Natural killer cell (primary cell): ENCODE results near the gene PHKG2. TPM values are rescaled to one million over a fixed set of nuclear protein-coding genes. Genes with fewer than 3 reads are reported as not detected.
A peak's percentile ranks its signal among the peaks of the same experiment; 100 is the strongest.

Source experiments
- ATAC-seq, 3 donors: fragments of 150-1000 bp in 2 of 3; fragments of 200-7000 bp in 1 of 3; cut with Tn5 transposase; 1 replicate in 1 of 3; 2 replicates in 2 of 3; pipeline ENCODE4 v1.10.0; 2021; ENCODE audit warnings: mild to moderate bottlenecking in 2 of 3, moderate library complexity in 2 of 3
- DNase-seq, 2 donors: peaks; one replicate each; pipeline versions ENCODE4 v3.0.0 to v3.0.0-alpha.2; 2013 to 2021; ENCODE audit warnings: mixed read lengths in 1 of 2
- H3K27ac ChIP-seq: one replicate; pipeline ENCODE4 v1.5.1; 2013; ENCODE audit warnings: mild to moderate bottlenecking, low read length
- H3K27me3 ChIP-seq: one replicate; pipeline ENCODE4 v1.6.1; 2013; ENCODE audit warnings: low read length; ENCODE audit not compliant: control insufficient read depth, insufficient read depth
- H3K36me3 ChIP-seq: one replicate; pipeline ENCODE4 v1.6.1; 2013; ENCODE audit warnings: low read length; ENCODE audit not compliant: control insufficient read depth, insufficient read depth
- H3K4me1 ChIP-seq: one replicate; pipeline ENCODE4 v1.6.1; 2013; ENCODE audit warnings: low read length; ENCODE audit not compliant: control insufficient read depth, insufficient read depth
- H3K4me3 ChIP-seq: one replicate; pipeline ENCODE4 v1.5.1; 2013; ENCODE audit warnings: low read length
- H3K9me3 ChIP-seq: one replicate; pipeline ENCODE4 v1.6.1; 2013; ENCODE audit warnings: low read length; ENCODE audit not compliant: control insufficient read depth, insufficient read depth
- H3K27ac Mint-ChIP-seq, 2 donors: one replicate each; pipeline ENCODE4 v1.8.0; 2022; ENCODE audit warnings: mild to moderate bottlenecking in 2 of 2, mixed read lengths in 2 of 2, moderate library complexity in 1 of 2
- H3K27me3 Mint-ChIP-seq, 2 donors: one replicate each; pipeline ENCODE4 v1.8.0; 2022; ENCODE audit warnings: low read depth in 2 of 2, mixed read lengths in 2 of 2
- H3K36me3 Mint-ChIP-seq: one replicate; pipeline ENCODE4 v1.8.0; 2022; ENCODE audit warnings: mixed read lengths
- H3K4me1 Mint-ChIP-seq, 2 donors: one replicate each; pipeline ENCODE4 v1.8.0; 2022; ENCODE audit warnings: mixed read lengths in 2 of 2
- H3K4me3 Mint-ChIP-seq: one replicate; pipeline ENCODE4 v1.8.0; 2022; ENCODE audit warnings: mild to moderate bottlenecking, moderate library complexity, mixed read lengths
- H3K9me3 Mint-ChIP-seq, 2 donors: one replicate each; pipeline ENCODE4 v1.8.0; 2022; ENCODE audit warnings: mixed read lengths in 2 of 2
- CTCF ChIP-seq: fragments of 200-600 bp; IDR thresholded peaks from one replicate; pipeline ENCODE4 v1.8.0; 2022; ENCODE audit warnings: antibody characterized with exemption
- WGBS: methylation state at CpG from one replicate; pipeline ENCODE4 v1.1.7; 2013; ENCODE audit warnings: missing lambda C conversion rate; ENCODE audit not compliant: insufficient coverage; 5-methylcytosine and 5-hydroxymethylcytosine counted together
- intact Hi-C: fragments of 100-400 bp; cut with micrococcal nuclease; formaldehyde crosslinking; loops from one replicate; pipeline ENCODE4 v1.14.2; 2022
- total RNA-seq, 4 donors: library from RNA; stranded (reverse); fragments of 120-200 nt in 1 of 4; gene quantifications; one replicate each; pipeline versions ENCODE4 v1.2.3 to v1.2.4, GENCODE V29; 2013 to 2022

Gene PHKG2
- total RNA-seq, 3 donors from 2014 or later (not counting 1 experiment from before 2014, with no cell fraction given) = 50.5 to 86.1 (median 64.8) TPM

GRCh38 chr16:30715750-30716445, 32.3 kb upstream of the PHKG2 start:
- Histone ChIP-seq H3K9me3 (no peaks in the 10 kb centered on the region), H3K27ac (peak overlapping the region; percentile 70), H3K27me3 (no peaks in the 10 kb centered on the region), H3K36me3 (peaks cover 74% of the 10 kb centered on the region), H3K4me1 (peaks cover 14% of the 10 kb centered on the region), H3K4me3 (no peak overlapping the region)
- peaks cover 27 to 41% of the 10 kb centered on the region in 2 donors for H3K4me1 Mint-ChIP-seq
- no peaks in the 10 kb centered on the region for H3K27me3 Mint-ChIP-seq
- ATAC-seq (peak; percentile 94 to 99 (median 98)), DNase-seq (peak; percentile 44 to 74)
- H3K36me3 Mint-ChIP-seq = peaks cover 39% of the 10 kb centered on the region
- intact Hi-C loops = loop anchor here (10.0 kb wide), 1 partner anchor 49 kb away; the partner anchor contains the start of genes CFAP119 and RNF40
- peaks cover 0 to 2% of the 10 kb centered on the region in 2 donors for H3K9me3 Mint-ChIP-seq
- no peak for TF ChIP-seq CTCF
- H3K4me3 Mint-ChIP-seq = peak overlapping the region; percentile 79
- WGBS = 82% methylated on average over 16 of the region's 17 CpGs
- peak overlapping the region; percentile 97 to 98 for H3K27ac Mint-ChIP-seq

DNA sequence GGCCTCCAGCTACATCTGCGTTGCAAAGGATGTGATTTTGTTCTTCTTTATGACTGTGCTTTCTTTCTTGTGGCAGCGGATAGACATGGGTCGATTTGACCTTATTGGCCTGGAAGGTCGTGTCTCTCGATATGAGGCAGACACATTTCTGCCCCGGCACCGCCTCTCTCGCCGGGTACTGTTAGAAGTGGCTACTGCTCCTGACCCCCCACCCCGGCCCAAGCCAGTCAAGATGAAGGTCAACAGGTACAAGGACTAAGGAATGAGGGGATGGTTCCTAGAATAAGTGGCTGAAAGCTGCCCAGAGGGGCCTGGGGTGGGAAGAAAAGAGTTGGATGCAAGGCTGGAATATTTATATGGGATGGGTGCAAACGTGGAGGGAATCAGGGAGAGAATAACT, 28.1 kb upstream of the PHKG2 start:
- Mint-ChIP-seq H3K27me3 (no peaks in the 10 kb centered on the region), H3K27ac (peak overlapping the region; percentile 36 to 65), H3K36me3 (peaks cover 25% of the 10 kb centered on the region), H3K4me3 (no peak overlapping the region), H3K9me3 (peaks cover 0 to 2% of the 10 kb centered on the region in 2 donors), H3K4me1 (peaks cover 21 to 44% of the 10 kb centered on the region in 2 donors)
- DNase-seq (no peak), ATAC-seq (no peak)
- intact Hi-C loops = no loop called here
- H3K4me3 ChIP-seq = no peak overlapping the region
- no peak overlapping the region for H3K27ac ChIP-seq
- no peak for TF ChIP-seq CTCF
- WGBS = 97% methylated on average over 11 of the region's 11 CpGs
- H3K9me3 ChIP-seq = no peaks in the 10 kb centered on the region
- H3K4me1 ChIP-seq = peaks cover 10% of the 10 kb centered on the region
- H3K27me3 ChIP-seq = no peaks in the 10 kb centered on the region
- peaks cover 81% of the 10 kb centered on the region for H3K36me3 ChIP-seq

GRCh38 chr16:30720694-30721093, 27.5 kb upstream of the PHKG2 start:
- peaks cover 86% of the 10 kb centered on the region for H3K36me3 ChIP-seq
- H3K4me1 ChIP-seq = peaks cover 10% of the 10 kb centered on the region
- Mint-ChIP-seq H3K36me3 (peaks cover 18% of the 10 kb centered on the region), H3K4me3 (no peak overlapping the region), H3K27ac (peak overlapping the region in 1 of 2 donors; percentile 65), H3K27me3 (no peaks in the 10 kb centered on the region), H3K4me1 (peaks cover 16 to 42% of the 10 kb centered on the region in 2 donors), H3K9me3 (no peaks in the 10 kb centered on the region)
- ATAC-seq (no peak), DNase-seq (no peak)
- H3K27ac ChIP-seq = no peak overlapping the region
- no peaks in the 10 kb centered on the region for H3K9me3 ChIP-seq
- H3K27me3 ChIP-seq = no peaks in the 10 kb centered on the region
- 96% methylated on average over 8 of the region's 9 CpGs for WGBS
- TF ChIP-seq CTCF = no peak
- no peak overlapping the region for H3K4me3 ChIP-seq
- intact Hi-C loops = no loop called here
